Neural cell (in vitro differentiated cells): Measurements from ENCODE around the gene CHP1. TPM values are rescaled to one million over a fixed set of nuclear protein-coding genes. Genes with fewer than 3 reads are reported as not detected.
"Not testable (repeated sequence)": the region's sequence is repeated elsewhere in the genome, so short reads cannot be mapped to it uniquely, and the experiment has no call there.

Experiments used
- H2AFZ ChIP-seq: fragments of 200-600, 300-800 bp; sonication (generic), shearing (Covaris generic); 2 replicates; pipeline ENCODE4 v1.6.0; 2014; ENCODE audit warnings: low read depth, mild to moderate bottlenecking, antibody characterized with exemption, low read length, moderate library complexity
- H3F3A ChIP-seq: fragments of 200-600 bp; shearing (Covaris generic); 2 replicates; pipeline ENCODE4 v1.6.1; 2016; ENCODE audit warnings: mild to moderate bottlenecking, moderate library complexity, mixed read lengths, antibody characterized with exemption, low read length; ENCODE audit not compliant: insufficient read depth, poor library complexity, severe bottlenecking
- H3K27ac ChIP-seq: fragments of 200-600, 300-800 bp; sonication (generic), shearing (Covaris generic); 2 replicates; pipeline ENCODE4 v1.5.1; 2014; ENCODE audit warnings: mild to moderate bottlenecking, low read length, moderate library complexity
- H3K27me3 ChIP-seq: fragments of 300-800, 200-600 bp; sonication (generic), shearing (Covaris generic); 2 replicates; pipeline ENCODE4 v1.6.0; 2014; ENCODE audit warnings: mild to moderate bottlenecking, low read depth, low read length, moderate library complexity; ENCODE audit not compliant: insufficient read depth
- H3K36me3 ChIP-seq: fragments of 300-800, 200-600 bp; sonication (generic), shearing (Covaris generic); 2 replicates; pipeline ENCODE4 v1.5.1; 2014; ENCODE audit warnings: mild to moderate bottlenecking, antibody characterized with exemption, low read length, moderate library complexity; ENCODE audit not compliant: insufficient read depth
- H3K4me2 ChIP-seq: fragments of 300-800, 200-600 bp; sonication (generic), shearing (Covaris generic); 2 replicates; pipeline ENCODE4 v1.6.0; 2014; ENCODE audit warnings: mild to moderate bottlenecking, low read length
- H3K4me3 ChIP-seq: fragments of 300-800, 200-600 bp; sonication (generic), shearing (Covaris generic); 2 replicates; pipeline ENCODE4 v1.5.1; 2014; ENCODE audit warnings: mild to moderate bottlenecking, low read length, moderate library complexity
- H3K79me2 ChIP-seq: fragments of 200-600 bp; shearing (Covaris generic); replicated peaks from 2 replicates; pipeline ENCODE4 v1.6.0; 2014; ENCODE audit warnings: mild to moderate bottlenecking, low read length, moderate library complexity; ENCODE audit not compliant: insufficient read depth
- H3K9ac ChIP-seq: fragments of 300-800, 200-600 bp; sonication (generic), shearing (Covaris generic); 2 replicates; pipeline ENCODE4 v1.6.1; 2016; ENCODE audit warnings: mild to moderate bottlenecking, low read length, mixed read lengths
- H3K9me2 ChIP-seq: fragments of 200-600 bp; shearing (Covaris generic); 2 replicates; pipeline ENCODE4 v1.6.1; 2016; ENCODE audit warnings: mild to moderate bottlenecking, low read length, mixed read lengths; ENCODE audit not compliant: insufficient read depth
- H3K9me3 ChIP-seq: fragments of 200-600, 300-800 bp; sonication (generic), shearing (Covaris generic); 2 replicates; pipeline ENCODE4 v1.6.1; 2016; ENCODE audit warnings: mild to moderate bottlenecking, mixed run types, low read length, moderate library complexity, mixed read lengths
- H4K20me1 ChIP-seq: fragments of 200-600 bp; shearing (Covaris generic); 2 replicates; pipeline ENCODE4 v1.6.1; 2016; ENCODE audit warnings: mild to moderate bottlenecking, mixed run types; ENCODE audit not compliant: insufficient read depth
- EP300 ChIP-seq: fragments of 450-650 bp; conservative IDR thresholded peaks from 2 replicates; pipeline ENCODE4 v1.6.1; 2014; ENCODE audit warnings: antibody characterized with exemption, mild to moderate bottlenecking, moderate library complexity; ENCODE audit not compliant: poor library complexity, severe bottlenecking
- EZH2 ChIP-seq: fragments of 200-600, 300-800 bp; shearing (Covaris generic), sonication (generic); IDR thresholded peaks from 2 replicates; pipeline ENCODE4 v1.6.1; 2014; ENCODE audit warnings: antibody characterized with exemption, low read length, borderline replicate concordance, mild to moderate bottlenecking; ENCODE audit not compliant: insufficient read depth, poor library complexity, severe bottlenecking
- MXI1 ChIP-seq: fragments of 450-650 bp; conservative IDR thresholded peaks from 2 replicates; pipeline ENCODE4 v1.6.1; 2014; ENCODE audit warnings: antibody characterized with exemption, mild to moderate bottlenecking; ENCODE audit not compliant: poor library complexity, severe bottlenecking
- POLR2AphosphoS5 ChIP-seq: IDR thresholded peaks from 2 replicates; pipeline ENCODE4 v1.6.1; 2012
- RAD21 ChIP-seq: fragments of 450-650 bp; conservative IDR thresholded peaks from 2 replicates; pipeline ENCODE4 v1.6.1; 2014; ENCODE audit warnings: antibody characterized with exemption, mild to moderate bottlenecking, moderate library complexity
- SMC3 ChIP-seq: fragments of 450-650 bp; conservative IDR thresholded peaks from 2 replicates; pipeline ENCODE4 v1.6.1; 2014; ENCODE audit warnings: antibody characterized with exemption, mild to moderate bottlenecking, moderate library complexity; ENCODE audit not compliant: poor library complexity
- TAF1 ChIP-seq: IDR thresholded peaks from 2 replicates; pipeline ENCODE4 v1.6.1; 2012; ENCODE audit warnings: low read depth
- polyA plus RNA-seq: library from polyadenylated mRNA; depleted of rRNA; stranded (reverse); fragments of >200 nt; gene quantifications from 2 replicates; pipeline ENCODE4 v1.2.3, GENCODE V29; 2014
- TF ChIP-seq, protein P1 (sequence below): IDR thresholded peaks from 2 replicates; pipeline ENCODE4 v1.6.1; 2012; ENCODE audit warnings: borderline replicate concordance
- TF ChIP-seq, protein P2 (sequence below): fragments of 450-650 bp; IDR thresholded peaks from 2 replicates; pipeline ENCODE4 v1.5.1; 2014; ENCODE audit warnings: antibody characterized with exemption, mild to moderate bottlenecking, moderate library complexity; ENCODE audit not compliant: poor library complexity, severe bottlenecking

CHP1 gene
- polyA plus RNA-seq, 1 donor from 2014 or later, result 24.0 TPM

GRCh38 chr15:41241221-41241964 lies 10.3 kb downstream of the CHP1 start:
- Histone ChIP-seq H3K9me3 (no peaks in the 10 kb centered on the region), H2AFZ (no peak overlapping the region), H3F3A (no peaks in the 10 kb centered on the region), H3K4me3 (no peak overlapping the region), H4K20me1 (no peaks in the 10 kb centered on the region), H3K27me3 (no peaks in the 10 kb centered on the region), H3K27ac (no peak overlapping the region), H3K4me2 (no peak overlapping the region), H3K36me3 (peaks cover 4% of the 10 kb centered on the region), H3K79me2 (no peaks in the 10 kb centered on the region), H3K9me2 (no peaks in the 10 kb centered on the region), H3K9ac (no peak overlapping the region)
- no peak for TF ChIP-seq EP300
- no peak for TF ChIP-seq SMC3
- no peak for TF ChIP-seq MXI1
- no peak for TF ChIP-seq EZH2
- TF ChIP-seq, protein P1, sequence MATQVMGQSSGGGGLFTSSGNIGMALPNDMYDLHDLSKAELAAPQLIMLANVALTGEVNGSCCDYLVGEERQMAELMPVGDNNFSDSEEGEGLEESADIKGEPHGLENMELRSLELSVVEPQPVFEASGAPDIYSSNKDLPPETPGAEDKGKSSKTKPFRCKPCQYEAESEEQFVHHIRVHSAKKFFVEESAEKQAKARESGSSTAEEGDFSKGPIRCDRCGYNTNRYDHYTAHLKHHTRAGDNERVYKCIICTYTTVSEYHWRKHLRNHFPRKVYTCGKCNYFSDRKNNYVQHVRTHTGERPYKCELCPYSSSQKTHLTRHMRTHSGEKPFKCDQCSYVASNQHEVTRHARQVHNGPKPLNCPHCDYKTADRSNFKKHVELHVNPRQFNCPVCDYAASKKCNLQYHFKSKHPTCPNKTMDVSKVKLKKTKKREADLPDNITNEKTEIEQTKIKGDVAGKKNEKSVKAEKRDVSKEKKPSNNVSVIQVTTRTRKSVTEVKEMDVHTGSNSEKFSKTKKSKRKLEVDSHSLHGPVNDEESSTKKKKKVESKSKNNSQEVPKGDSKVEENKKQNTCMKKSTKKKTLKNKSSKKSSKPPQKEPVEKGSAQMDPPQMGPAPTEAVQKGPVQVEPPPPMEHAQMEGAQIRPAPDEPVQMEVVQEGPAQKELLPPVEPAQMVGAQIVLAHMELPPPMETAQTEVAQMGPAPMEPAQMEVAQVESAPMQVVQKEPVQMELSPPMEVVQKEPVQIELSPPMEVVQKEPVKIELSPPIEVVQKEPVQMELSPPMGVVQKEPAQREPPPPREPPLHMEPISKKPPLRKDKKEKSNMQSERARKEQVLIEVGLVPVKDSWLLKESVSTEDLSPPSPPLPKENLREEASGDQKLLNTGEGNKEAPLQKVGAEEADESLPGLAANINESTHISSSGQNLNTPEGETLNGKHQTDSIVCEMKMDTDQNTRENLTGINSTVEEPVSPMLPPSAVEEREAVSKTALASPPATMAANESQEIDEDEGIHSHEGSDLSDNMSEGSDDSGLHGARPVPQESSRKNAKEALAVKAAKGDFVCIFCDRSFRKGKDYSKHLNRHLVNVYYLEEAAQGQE, result no peak
- no peak for TF ChIP-seq RAD21
- TF ChIP-seq TAF1, result no peak
- TF ChIP-seq, protein P2, sequence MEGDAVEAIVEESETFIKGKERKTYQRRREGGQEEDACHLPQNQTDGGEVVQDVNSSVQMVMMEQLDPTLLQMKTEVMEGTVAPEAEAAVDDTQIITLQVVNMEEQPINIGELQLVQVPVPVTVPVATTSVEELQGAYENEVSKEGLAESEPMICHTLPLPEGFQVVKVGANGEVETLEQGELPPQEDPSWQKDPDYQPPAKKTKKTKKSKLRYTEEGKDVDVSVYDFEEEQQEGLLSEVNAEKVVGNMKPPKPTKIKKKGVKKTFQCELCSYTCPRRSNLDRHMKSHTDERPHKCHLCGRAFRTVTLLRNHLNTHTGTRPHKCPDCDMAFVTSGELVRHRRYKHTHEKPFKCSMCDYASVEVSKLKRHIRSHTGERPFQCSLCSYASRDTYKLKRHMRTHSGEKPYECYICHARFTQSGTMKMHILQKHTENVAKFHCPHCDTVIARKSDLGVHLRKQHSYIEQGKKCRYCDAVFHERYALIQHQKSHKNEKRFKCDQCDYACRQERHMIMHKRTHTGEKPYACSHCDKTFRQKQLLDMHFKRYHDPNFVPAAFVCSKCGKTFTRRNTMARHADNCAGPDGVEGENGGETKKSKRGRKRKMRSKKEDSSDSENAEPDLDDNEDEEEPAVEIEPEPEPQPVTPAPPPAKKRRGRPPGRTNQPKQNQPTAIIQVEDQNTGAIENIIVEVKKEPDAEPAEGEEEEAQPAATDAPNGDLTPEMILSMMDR, result no peak
- no peak for TF ChIP-seq POLR2AphosphoS5

DNA sequence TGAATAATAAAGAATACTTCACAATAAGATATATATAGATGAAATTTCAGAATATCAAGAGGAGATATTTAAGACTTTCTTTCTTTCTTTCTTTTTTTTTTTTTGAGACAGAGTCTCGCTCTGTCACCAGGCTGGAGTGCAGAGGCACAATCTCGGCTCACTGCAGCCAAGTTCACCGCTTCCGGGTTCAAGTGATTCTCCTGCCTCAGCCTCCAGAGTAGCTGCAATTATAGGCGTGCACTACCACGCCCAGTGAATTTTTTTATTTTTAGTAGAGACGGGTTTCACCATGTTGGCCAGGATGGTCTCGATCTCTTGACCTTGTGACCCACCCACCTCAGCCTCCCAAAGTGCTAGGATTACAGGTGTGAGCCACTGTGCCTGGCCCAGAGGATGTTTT lies 19.7 kb downstream of the CHP1 start:
- H4K20me1 ChIP-seq, H3K79me2 ChIP-seq, H2AFZ ChIP-seq, H3K36me3 ChIP-seq, H3K9me3 ChIP-seq, H3K9me2 ChIP-seq, H3F3A ChIP-seq, H3K27me3 ChIP-seq, H3K4me2 ChIP-seq, H3K4me3 ChIP-seq, H3K27ac ChIP-seq, H3K9ac ChIP-seq: not testable (repeated sequence)

GRCh38 chr15:41251411-41251810 lies 20.3 kb downstream of the CHP1 start:
- Histone ChIP-seq H3K27ac (no peak overlapping the region), H3K27me3 (no peaks in the 10 kb centered on the region), H4K20me1 (no peaks in the 10 kb centered on the region), H3K9ac (no peak overlapping the region), H2AFZ (no peak overlapping the region), H3F3A (no peaks in the 10 kb centered on the region), H3K9me2 (no peaks in the 10 kb centered on the region), H3K4me3 (no peak overlapping the region), H3K79me2 (no peaks in the 10 kb centered on the region), H3K9me3 (no peaks in the 10 kb centered on the region), H3K4me2 (no peak overlapping the region), H3K36me3 (no peaks in the 10 kb centered on the region)
- TF ChIP-seq, protein P2, result no peak
- TF ChIP-seq RAD21, result no peak
- TF ChIP-seq SMC3, result no peak
- no peak for TF ChIP-seq TAF1
- no peak for TF ChIP-seq EZH2
- TF ChIP-seq EP300, result no peak
